PC-9 (cell line): ENCODE measurements around the gene SLC36A2. TPM values are rescaled to one million over a fixed set of nuclear protein-coding genes. Genes with fewer than 3 reads are reported as not detected.

Experiments used
- BruUV-seq: library from RNA; stranded (reverse); fragments of 400-500 nt; replicated peaks from 2 replicates; lab custom pipeline; 2021; lab: Mats Ljungman, UMichigan
- CTCF ChIA-PET: fragments of 300-600 bp; sonication (Branson Sonifier 250); formaldehyde crosslinking; loops from one replicate; lab custom pipeline; 2022; ENCODE audit warnings: antibody characterized with exemption; lab: Charles Lee
- POLR2A ChIA-PET: fragments of 300-600 bp; sonication (Branson Sonifier 250); formaldehyde crosslinking; loops from one replicate; lab custom pipeline; 2022; ENCODE audit warnings: antibody characterized with exemption; ENCODE audit not compliant: unreplicated experiment; lab: Charles Lee
- DNase-seq, 2 experiments: peaks; one replicate each; pipeline versions ENCODE4 v3.0.0 to v3.0.0-alpha.2; 2015 to 2022; ENCODE audit warnings: mixed read lengths in 1 of 2
- H2AFZ ChIP-seq: fragments of 200-600 bp; sonication (generic); 2 replicates; pipeline ENCODE4 v1.8.1; 2017; ENCODE audit warnings: antibody characterized with exemption
- H3F3A ChIP-seq: fragments of 200-600 bp; sonication (generic); 2 replicates; pipeline ENCODE4 v1.8.1; 2017; ENCODE audit warnings: antibody characterized with exemption, mild to moderate bottlenecking, low read depth; ENCODE audit not compliant: insufficient read depth
- H3K27ac ChIP-seq: fragments of 200-600 bp; sonication (generic); 2 replicates; pipeline ENCODE4 v1.6.1; 2016; ENCODE audit warnings: mixed run types
- H3K27me3 ChIP-seq: fragments of 200-600 bp; sonication (generic); 2 replicates; pipeline ENCODE4 v1.6.1; 2016; ENCODE audit warnings: low read depth, mixed run types; ENCODE audit not compliant: insufficient read depth
- H3K36me3 ChIP-seq: fragments of 200-600 bp; sonication (generic); 2 replicates; pipeline ENCODE4 v1.6.1; 2016; ENCODE audit warnings: low read depth, mixed run types
- H3K4me1 ChIP-seq: fragments of 200-600 bp; sonication (generic); replicated peaks from 2 replicates; pipeline ENCODE4 v1.6.1; 2016; ENCODE audit warnings: mixed run types; ENCODE audit not compliant: insufficient read depth
- H3K4me2 ChIP-seq: fragments of 200-600 bp; sonication (generic); 2 replicates; pipeline ENCODE4 v1.6.1; 2017; ENCODE audit warnings: mixed run types
- H3K4me3 ChIP-seq: fragments of 200-600 bp; sonication (generic); 2 replicates; pipeline ENCODE4 v1.6.1; 2016; ENCODE audit warnings: mixed run types
- H3K79me2 ChIP-seq: fragments of 200-600 bp; sonication (generic); 2 replicates; pipeline ENCODE4 v1.6.1; 2017; ENCODE audit warnings: low read depth, mixed run types
- H3K9me2 ChIP-seq: fragments of 200-600 bp; sonication (generic); 2 replicates; pipeline ENCODE4 v1.8.1; 2017; ENCODE audit warnings: mild to moderate bottlenecking; ENCODE audit not compliant: insufficient read depth
- H3K9me3 ChIP-seq: fragments of 200-600 bp; sonication (generic); 2 replicates; pipeline ENCODE4 v1.8.1; 2016; ENCODE audit warnings: low read depth; ENCODE audit not compliant: insufficient read depth
- H4K20me1 ChIP-seq: fragments of 200-600 bp; sonication (generic); 2 replicates; pipeline ENCODE4 v1.8.1; 2017; ENCODE audit not compliant: insufficient read depth
- CTCF ChIP-seq: fragments of 200-600 bp; sonication (generic); conservative IDR thresholded peaks from 2 replicates; pipeline ENCODE4 v1.6.1; 2017; ENCODE audit warnings: mixed run types, antibody characterized with exemption, mild to moderate bottlenecking, moderate library complexity
- EZH2 ChIP-seq: fragments of 200-600 bp; sonication (generic); IDR thresholded peaks from 2 replicates; pipeline ENCODE4 v1.8.0; 2017; ENCODE audit warnings: antibody characterized with exemption, low read depth
- intact Hi-C: fragments of 100-400 bp; cut with micrococcal nuclease; formaldehyde crosslinking; loops from one replicate; pipeline ENCODE4 v1.10.0; 2022; ENCODE audit not compliant: unreplicated experiment
- total RNA-seq: library from RNA; stranded (reverse); gene quantifications from 2 replicates; pipeline ENCODE4 v1.2.3, GENCODE V29; 2021

Gene SLC36A2
- total RNA-seq, 1 experiment from 2014 or later: not detected

GRCh38 chr5:151315998-151316597 lies 31.3 kb downstream of the SLC36A2 start:
- H3K9me2 ChIP-seq: no peaks in the 10 kb centered on the region
- no peak overlapping the region for H3K27ac ChIP-seq
- H3K79me2 ChIP-seq: no peaks in the 10 kb centered on the region
- BruUV-seq: no TSS peak
- no peaks in the 10 kb centered on the region for H4K20me1 ChIP-seq
- ChIA-PET CTCF (interaction anchor here (0.6 to 1.1 kb wide), 7 partner anchors 42 to 589 kb away, joined by 3 to 11 read pairs (median 5); partner anchors contain the start of gene GM2A), POLR2A (interaction anchor here (0.7 kb wide), 1 partner anchor 562 kb away, joined by 3 read pairs; no protein-coding TSS in a partner anchor)
- no peak for TF ChIP-seq EZH2
- peak; percentile 91 for TF ChIP-seq CTCF
- no peaks in the 10 kb centered on the region for H3K9me3 ChIP-seq
- H3K4me1 ChIP-seq: no peaks in the 10 kb centered on the region
- no peaks in the 10 kb centered on the region for H3K36me3 ChIP-seq
- intact Hi-C loops: loop anchor here (1.0 to 5.0 kb wide), 4 partner anchors 190 to 514 kb away; no protein-coding TSS in a partner anchor
- peaks cover 7% of the 10 kb centered on the region; the same call in 1 of the 2 replicates for H3K27me3 ChIP-seq
- H3K4me2 ChIP-seq: no peak overlapping the region
- H3F3A ChIP-seq: no peaks in the 10 kb centered on the region
- no peak overlapping the region for H2AFZ ChIP-seq
- peak; percentile 55 to 78 for DNase-seq
- H3K4me3 ChIP-seq: no peak overlapping the region

- Histone ChIP-seq H3K9me3 (no peaks in the 10 kb centered on the region), H3K4me2 (no peak overlapping the region), H3K9me2 (no peaks in the 10 kb centered on the region), H3K27me3 (peaks cover 7% of the 10 kb centered on the region; the same call in 1 of the 2 replicates), H2AFZ (no peak overlapping the region), H3K79me2 (no peaks in the 10 kb centered on the region), H3K36me3 (no peaks in the 10 kb centered on the region), H3F3A (no peaks in the 10 kb centered on the region), H3K4me3 (no peak overlapping the region), H3K27ac (no peak overlapping the region), H4K20me1 (no peaks in the 10 kb centered on the region), H3K4me1 (no peaks in the 10 kb centered on the region)
- ChIA-PET CTCF (interaction anchor here (0.5 kb wide), 1 partner anchor 61 kb away, joined by 3 read pairs; no protein-coding TSS in a partner anchor), POLR2A (no interaction called here)
- TF ChIP-seq CTCF (no peak), EZH2 (no peak)
- BruUV-seq: no TSS peak
- intact Hi-C loops: no loop called here
- no peak for DNase-seq
These were observed 34.0 kb downstream of the SLC36A2 start for GRCh38 chr5:151313357-151313756.

GRCh38 chr5:151312756-151313324 lies 34.5 kb downstream of the SLC36A2 start:
- ChIA-PET CTCF (no interaction called here), POLR2A (no interaction called here)
- Histone ChIP-seq H3K9me3 (no peaks in the 10 kb centered on the region), H4K20me1 (no peaks in the 10 kb centered on the region), H3K36me3 (no peaks in the 10 kb centered on the region), H3K79me2 (no peaks in the 10 kb centered on the region), H3K4me2 (no peak overlapping the region), H3K27ac (no peak overlapping the region), H3K9me2 (no peaks in the 10 kb centered on the region), H3F3A (no peaks in the 10 kb centered on the region), H3K4me1 (no peaks in the 10 kb centered on the region), H2AFZ (no peak overlapping the region), H3K27me3 (peaks cover 7% of the 10 kb centered on the region; the same call in 1 of the 2 replicates), H3K4me3 (no peak overlapping the region)
- TF ChIP-seq CTCF (no peak), EZH2 (no peak)
- no TSS peak for BruUV-seq
- no peak for DNase-seq
- intact Hi-C loops: no loop called here
